ENCODE data around the gene TJAP1. TPM values are rescaled to one million over a fixed set of nuclear protein-coding genes. Genes with fewer than 3 reads are reported as not detected.
A peak's percentile ranks its signal among the peaks of the same experiment; 100 is the strongest.
"Not testable (repeated sequence)": the region's sequence is repeated elsewhere in the genome, so short reads cannot be mapped to it uniquely, and the experiment has no call there.

The TJAP1 gene
- total and polyA plus RNA-seq, 10 donors: 13.5 to 40.0 (median 33.3) TPM

- DNase-seq: no peak
- WGBS, 5 donors: 74 to 91% (median 82%) methylated on average over 14 to 18 of the region's 18 CpGs
- Histone ChIP-seq H3K9me3 (no peaks in the 10 kb centered on the region), H3K27me3 (replicated peaks in 1 of 7) (no peaks in the 10 kb centered on the region), H3K36me3 (peaks cover 0 to 67% (median 36%) of the 10 kb centered on the region in 6 donors), H3K4me1 (peaks cover 0 to 30% (median 18%) of the 10 kb centered on the region in 6 donors), H3K27ac (no peak overlapping the region), H3K4me3 (no peak overlapping the region)
- no peak for TF ChIP-seq POLR2A (IDR thresholded peaks at IDR 0.05)
- peak in 6 of 11 experiments; percentile 9 to 42 (median 28) for TF ChIP-seq CTCF (IDR thresholded peaks at IDR 0.05 in 8 of 11, conservative IDR thresholded peaks at IDR 0.05 in 3 of 11)
- intact Hi-C loops (cut with DNase I; ENCODE audit: low total_unique reads): no loop called here
These were observed 19.2 kb downstream of the TJAP1 start for GRCh38 chr6:43496370-43497128.

GRCh38 chr6:43497129-43497396 is 19.7 kb downstream of the TJAP1 start:
- Histone ChIP-seq H3K27me3 (replicated peaks in 1 of 7) (no peaks in the 10 kb centered on the region), H3K9me3 (no peaks in the 10 kb centered on the region), H3K27ac (no peak overlapping the region), H3K36me3 (peaks cover 0 to 72% (median 38%) of the 10 kb centered on the region in 6 donors), H3K4me1 (peaks cover 0 to 30% (median 16%) of the 10 kb centered on the region in 6 donors), H3K4me3 (no peak overlapping the region)
- 90 to 94% (median 92%) methylated on average over 6 of the region's 6 CpGs for WGBS, 5 donors
- DNase-seq: no peak
- TF ChIP-seq CTCF (IDR thresholded peaks at IDR 0.05 in 8 of 11, conservative IDR thresholded peaks at IDR 0.05 in 3 of 11) (no peak), POLR2AphosphoS5 (IDR thresholded peaks at IDR 0.05) (no peak), POLR2A (IDR thresholded peaks at IDR 0.05) (no peak)
- intact Hi-C loops (cut with DNase I; ENCODE audit: low total_unique reads): no loop called here

GRCh38 chr6:43497689-43498088 is 20.3 kb downstream of the TJAP1 start:
- H3K27me3 ChIP-seq (replicated peaks in 1 of 7): no peaks in the 10 kb centered on the region
- no peak overlapping the region for H3K4me3 ChIP-seq
- no peak for DNase-seq
- TF ChIP-seq CTCF (IDR thresholded peaks at IDR 0.05 in 8 of 11, conservative IDR thresholded peaks at IDR 0.05 in 3 of 11) (no peak), POLR2A (IDR thresholded peaks at IDR 0.05) (no peak), POLR2AphosphoS5 (IDR thresholded peaks at IDR 0.05) (no peak)
- no peaks in the 10 kb centered on the region for H3K9me3 ChIP-seq
- H3K4me1 ChIP-seq: peaks cover 0 to 30% (median 13%) of the 10 kb centered on the region in 6 donors
- peaks cover 0 to 78% (median 44%) of the 10 kb centered on the region in 6 donors for H3K36me3 ChIP-seq
- H3K27ac ChIP-seq: no peak overlapping the region
- 92 to 97% (median 94%) methylated on average over 12 of the region's 12 CpGs for WGBS, 5 donors
- intact Hi-C loops (cut with DNase I; ENCODE audit: low total_unique reads): no loop called here

GRCh38 chr6:43498291-43498690 is 20.9 kb downstream of the TJAP1 start:
- DNase-seq; intact Hi-C loops (cut with DNase I; ENCODE audit: low total_unique reads); H3K27ac ChIP-seq; H3K9me3 ChIP-seq; H3K27me3 ChIP-seq (replicated peaks in 1 of 7); H3K4me3 ChIP-seq: not testable (repeated sequence)
- H3K36me3 ChIP-seq: peaks cover 0 to 84% (median 50%) of the 10 kb centered on the region in 6 donors
- 88 to 97% (median 94%) methylated on average over 5 of the region's 5 CpGs for WGBS, 5 donors
- peaks cover 0 to 30% (median 12%) of the 10 kb centered on the region in 6 donors for H3K4me1 ChIP-seq
